A673 (cell line): Measurements from ENCODE around the gene KRTAP10-5.

Experiments
- CTCF ChIP-seq: fragments of 300-800, 200-600 bp; sonication (generic); conservative IDR thresholded peaks from 2 replicates; pipeline ENCODE4 v1.5.1; 2017; ENCODE audit warnings: low read depth, mild to moderate bottlenecking, antibody characterized with exemption, low read length, moderate library complexity, mixed read lengths
- EZH2 ChIP-seq: fragments of 200-600 bp; sonication (generic); IDR thresholded peaks from 2 replicates; pipeline ENCODE4 v1.6.1; 2017; ENCODE audit warnings: borderline replicate concordance, low read depth, mild to moderate bottlenecking, mixed read lengths, antibody characterized with exemption, low read length; ENCODE audit not compliant: poor library complexity, severe bottlenecking

- no peak for TF ChIP-seq CTCF
- no peak for TF ChIP-seq EZH2
Measured at GRCh38 chr21:44616591-44616926, 36.2 kb upstream of the KRTAP10-5 start.
